HCT116 (cell line): ENCODE measurements around the gene EEFSEC. TPM values are rescaled to one million over a fixed set of nuclear protein-coding genes. Genes with fewer than 3 reads are reported as not detected.

Experiments
- ATAC-seq: fragments of 200-7000 bp; cut with Tn5 transposase; 2 replicates; pipeline ENCODE4 v1.9.1; 2020; ENCODE audit warnings: mild to moderate bottlenecking, moderate library complexity
- BruUV-seq: library from RNA; stranded (reverse); fragments of 400-500 nt; replicated peaks from 2 replicates; lab custom pipeline; 2021; lab: Mats Ljungman, UMichigan
- CTCF ChIA-PET: fragments of 300-600 bp; sonication (Branson Sonifier 250); formaldehyde crosslinking; loops from one replicate; lab custom pipeline; 2021; ENCODE audit warnings: antibody characterized with exemption; lab: Charles Lee
- POLR2A ChIA-PET: fragments of 300-600, 350-600 bp; sonication (Branson Sonifier 250); formaldehyde crosslinking; loops from one replicate; lab custom pipeline; 2021; ENCODE audit warnings: antibody characterized with exemption; lab: Charles Lee
- RAD21 ChIA-PET, 2 experiments: fragments of 300-600 bp; sonication (Branson Sonifier 250); formaldehyde crosslinking; loops; one replicate each; lab custom pipeline; 2023; ENCODE audit warnings: low total read pairs in 2 of 2; ENCODE audit not compliant: uncharacterized antibody in 2 of 2, unreplicated experiment in 2 of 2, low non-redundant PET in 1 of 2; lab: Charles Lee
- DNase-seq: peaks from one replicate; pipeline ENCODE4 v3.0.0-alpha.2; 2010; ENCODE audit warnings: low read depth, low spot score
- H2AFZ ChIP-seq: fragments of 200-600 bp; shearing (Covaris generic), sonication (generic); 2 replicates; pipeline ENCODE4 v1.6.1; 2017; ENCODE audit warnings: low read depth, mixed run types, mixed read lengths, antibody characterized with exemption, low read length; ENCODE audit not compliant: poor library complexity, severe bottlenecking
- H3K27ac ChIP-seq: 2 replicates; pipeline ENCODE4 v1.5.1; 2012; ENCODE audit warnings: low read depth, low read length
- H3K27me3 ChIP-seq: fragments of 200-600 bp; sonication (generic); 2 replicates; pipeline ENCODE4 v1.6.1; 2016; ENCODE audit warnings: mixed run types, low read length, mixed read lengths; ENCODE audit not compliant: insufficient read depth
- H3K36me3 ChIP-seq, 2 experiments: fragments of 200-500 bp in 1 of 2; fragments of 200-600 bp in 1 of 2; sonication (Bioruptor generic) in 1 of 2; sonication (generic) in 1 of 2; 2 replicates each; pipeline versions ENCODE4 v1.5.1 to v1.6.1; 2014 to 2016; ENCODE audit warnings: low read length in 2 of 2, inconsistent platforms in 1 of 2, mixed read lengths in 1 of 2, mixed run types in 1 of 2; ENCODE audit not compliant: insufficient read depth in 2 of 2, control insufficient read depth in 1 of 2
- H3K4me1 ChIP-seq, 2 experiments: fragments of 200-600 bp in 1 of 2; sonication (generic) in 1 of 2; 2 replicates each; pipeline versions ENCODE4 v1.5.1 to v1.6.1; 2012 to 2017; ENCODE audit warnings: low read length in 2 of 2, inconsistent platforms in 1 of 2, mild to moderate bottlenecking in 1 of 2, mixed read lengths in 1 of 2, mixed run types in 1 of 2, moderate library complexity in 1 of 2; ENCODE audit not compliant: insufficient read depth in 2 of 2, control insufficient read depth in 1 of 2
- H3K4me2 ChIP-seq: fragments of 200-600 bp; sonication (generic); 2 replicates; pipeline ENCODE4 v1.6.1; 2017; ENCODE audit warnings: mixed run types, low read length, mixed read lengths
- H3K4me3 ChIP-seq, 2 experiments: fragments of 200-600 bp in 1 of 2; sonication (generic) in 1 of 2; replicated peaks in 1 of 2; 2 replicates each; pipeline ENCODE4 v1.5.1; 2011 to 2016; ENCODE audit warnings: low read length in 2 of 2, control low read depth in 1 of 2, low read depth in 1 of 2, mild to moderate bottlenecking in 1 of 2, mixed read lengths in 1 of 2, mixed run types in 1 of 2
- H3K79me2 ChIP-seq: fragments of 200-600 bp; sonication (generic); 2 replicates; pipeline ENCODE4 v1.6.1; 2017; ENCODE audit warnings: mild to moderate bottlenecking, mixed run types, low read length, moderate library complexity, mixed read lengths; ENCODE audit not compliant: insufficient read depth
- H3K9ac ChIP-seq: fragments of 200-600 bp; sonication (generic); 2 replicates; pipeline ENCODE4 v1.6.1; 2016; ENCODE audit warnings: low read length, mixed read lengths
- H3K9me2 ChIP-seq: fragments of 200-600 bp; sonication (generic), shearing (Covaris generic); 2 replicates; pipeline ENCODE4 v1.6.1; 2017; ENCODE audit warnings: mixed run types, mild to moderate bottlenecking, moderate library complexity; ENCODE audit not compliant: insufficient read depth
- H3K9me3 ChIP-seq, 2 experiments: fragments of 200-500 bp in 1 of 2; fragments of 200-600 bp in 1 of 2; sonication (Bioruptor generic) in 1 of 2; sonication (generic) in 1 of 2; 2 replicates each; pipeline ENCODE4 v1.6.1; 2014 to 2017; ENCODE audit warnings: low read length in 2 of 2, mixed read lengths in 2 of 2, inconsistent platforms in 1 of 2, low read depth in 1 of 2, mild to moderate bottlenecking in 1 of 2, mixed run types in 1 of 2, moderate library complexity in 1 of 2; ENCODE audit not compliant: control insufficient read depth in 1 of 2, insufficient read depth in 1 of 2
- H4K20me1 ChIP-seq: fragments of 200-600 bp; sonication (generic), shearing (Covaris generic); 2 replicates; pipeline ENCODE4 v1.6.1; 2017; ENCODE audit warnings: mixed run types, mild to moderate bottlenecking, moderate library complexity; ENCODE audit not compliant: insufficient read depth
- CBX3 ChIP-seq: IDR thresholded peaks from 2 replicates; pipeline ENCODE4 v1.6.1; 2012; ENCODE audit warnings: low read depth
- CEBPB ChIP-seq: IDR thresholded peaks from 2 replicates; pipeline ENCODE4 v1.6.1; 2012; ENCODE audit warnings: low read depth
- EGR1 ChIP-seq: IDR thresholded peaks from 2 replicates; pipeline ENCODE4 v1.6.1; 2012; ENCODE audit warnings: low read depth
- ELF1 ChIP-seq: IDR thresholded peaks from 2 replicates; pipeline ENCODE4 v1.6.1; 2012; ENCODE audit warnings: low read depth, borderline replicate concordance
- EZH2 ChIP-seq: fragments of 200-600 bp; sonication (generic); IDR thresholded peaks from 2 replicates; pipeline ENCODE4 v1.6.1; 2017; ENCODE audit warnings: antibody characterized with exemption, mixed run types
- EZH2phosphoT487 ChIP-seq: fragments of 200-600 bp; IDR thresholded peaks from 2 replicates; pipeline ENCODE4 v1.6.1; 2018; ENCODE audit warnings: antibody characterized with exemption, borderline replicate concordance
- FOSL1 ChIP-seq: IDR thresholded peaks from 2 replicates; pipeline ENCODE4 v1.6.1; 2012; ENCODE audit warnings: low read depth
- JUND ChIP-seq: IDR thresholded peaks from 2 replicates; pipeline ENCODE4 v1.6.1; 2012
- POLR2A ChIP-seq: IDR thresholded peaks from 2 replicates; pipeline ENCODE4 v1.7.0; 2011; ENCODE audit warnings: borderline replicate concordance; ENCODE audit not compliant: insufficient read depth, insufficient read length; ENCODE audit errors: extremely low read depth
- POLR2AphosphoS5 ChIP-seq: IDR thresholded peaks from 2 replicates; pipeline ENCODE4 v1.6.1; 2011; ENCODE audit warnings: mild to moderate bottlenecking, low read depth, low read length, moderate library complexity
- RAD21 ChIP-seq: IDR thresholded peaks from 2 replicates; pipeline ENCODE4 v1.6.1; 2012; ENCODE audit warnings: low read depth, mild to moderate bottlenecking
- SIN3A ChIP-seq: IDR thresholded peaks from 2 replicates; pipeline ENCODE4 v1.6.1; 2012; ENCODE audit warnings: low read depth
- SP1 ChIP-seq: IDR thresholded peaks from 2 replicates; pipeline ENCODE4 v1.6.1; 2012; ENCODE audit warnings: low read depth
- SRF ChIP-seq: IDR thresholded peaks from 2 replicates; pipeline ENCODE4 v1.6.1; 2012; ENCODE audit warnings: low read depth
- TCF7L2 ChIP-seq: IDR thresholded peaks from 2 replicates; pipeline ENCODE4 v1.7.0; 2011; ENCODE audit warnings: borderline replicate concordance, inconsistent platforms; ENCODE audit not compliant: insufficient read depth, insufficient read length; ENCODE audit errors: extremely low read depth
- YY1 ChIP-seq: IDR thresholded peaks from 2 replicates; pipeline ENCODE4 v1.6.1; 2011; ENCODE audit warnings: low read length, low read depth, moderate library complexity, mild to moderate bottlenecking; ENCODE audit not compliant: insufficient replicate concordance; ENCODE audit errors: extremely low read depth
- ZBTB33 ChIP-seq: IDR thresholded peaks from 2 replicates; pipeline ENCODE4 v1.6.1; 2011; ENCODE audit warnings: mild to moderate bottlenecking, low read length, moderate library complexity; ENCODE audit not compliant: insufficient replicate concordance; ENCODE audit errors: extremely low read depth
- ZFX ChIP-seq: fragments of 450-650 bp; IDR thresholded peaks from 2 replicates; pipeline ENCODE4 v1.6.1; 2017
- intact Hi-C: fragments of 100-400 bp; cut with micrococcal nuclease; formaldehyde crosslinking; loops from 2 replicates; pipeline ENCODE4 v1.10.0; 2022
- total RNA-seq: library from RNA; stranded (reverse); gene quantifications from one replicate; pipeline ENCODE4 v1.2.1, GENCODE V29; 2021; ENCODE audit not compliant: unreplicated experiment
- TF ChIP-seq, protein P1 (sequence below), 3 experiments: fragments of 200-600 bp in 1 of 3; sonication (generic) in 1 of 3; IDR thresholded peaks in 2 of 3; conservative IDR thresholded peaks in 1 of 3; 2 replicates each; pipeline ENCODE4 v1.5.1; 2012 to 2017; ENCODE audit warnings: low read depth in 2 of 3, low read length in 2 of 3, antibody characterized with exemption in 1 of 3, borderline replicate concordance in 1 of 3, control low read depth in 1 of 3, mild to moderate bottlenecking in 1 of 3, mixed read lengths in 1 of 3, mixed run types in 1 of 3, moderate library complexity in 1 of 3; ENCODE audit not compliant: insufficient read depth in 1 of 3

EEFSEC gene
- total RNA-seq, 1 experiment from 2014 or later, result 16.1 TPM

GRCh38 chr3:128285042-128285966 is 132.0 kb downstream of the EEFSEC start:
- no peak for ATAC-seq
- H3K4me1 ChIP-seq, result no peaks in the 10 kb centered on the region
- ChIA-PET CTCF (no interaction called here), POLR2A (interaction anchor here (0.7 kb wide), 1 partner anchor 1602 kb away, joined by 3 read pairs; no protein-coding TSS in a partner anchor), RAD21 (no interaction called here)
- no peak overlapping the region for H3K27ac ChIP-seq
- no peaks in the 10 kb centered on the region for H4K20me1 ChIP-seq
- H3K79me2 ChIP-seq, result no peaks in the 10 kb centered on the region
- no peak for DNase-seq
- no peaks in the 10 kb centered on the region for H3K9me3 ChIP-seq
- H3K4me2 ChIP-seq, result no peak overlapping the region
- H3K27me3 ChIP-seq, result no peaks in the 10 kb centered on the region
- H3K36me3 ChIP-seq, result no peaks in the 10 kb centered on the region; a peak in 1 of 4 replicates
- H2AFZ ChIP-seq, result no peak overlapping the region
- intact Hi-C loops, result no loop called here
- H3K9me2 ChIP-seq, result no peaks in the 10 kb centered on the region
- no peak overlapping the region for H3K4me3 ChIP-seq
- H3K9ac ChIP-seq, result no peak overlapping the region
- no TSS peak for BruUV-seq
- TF ChIP-seq, protein P1, sequence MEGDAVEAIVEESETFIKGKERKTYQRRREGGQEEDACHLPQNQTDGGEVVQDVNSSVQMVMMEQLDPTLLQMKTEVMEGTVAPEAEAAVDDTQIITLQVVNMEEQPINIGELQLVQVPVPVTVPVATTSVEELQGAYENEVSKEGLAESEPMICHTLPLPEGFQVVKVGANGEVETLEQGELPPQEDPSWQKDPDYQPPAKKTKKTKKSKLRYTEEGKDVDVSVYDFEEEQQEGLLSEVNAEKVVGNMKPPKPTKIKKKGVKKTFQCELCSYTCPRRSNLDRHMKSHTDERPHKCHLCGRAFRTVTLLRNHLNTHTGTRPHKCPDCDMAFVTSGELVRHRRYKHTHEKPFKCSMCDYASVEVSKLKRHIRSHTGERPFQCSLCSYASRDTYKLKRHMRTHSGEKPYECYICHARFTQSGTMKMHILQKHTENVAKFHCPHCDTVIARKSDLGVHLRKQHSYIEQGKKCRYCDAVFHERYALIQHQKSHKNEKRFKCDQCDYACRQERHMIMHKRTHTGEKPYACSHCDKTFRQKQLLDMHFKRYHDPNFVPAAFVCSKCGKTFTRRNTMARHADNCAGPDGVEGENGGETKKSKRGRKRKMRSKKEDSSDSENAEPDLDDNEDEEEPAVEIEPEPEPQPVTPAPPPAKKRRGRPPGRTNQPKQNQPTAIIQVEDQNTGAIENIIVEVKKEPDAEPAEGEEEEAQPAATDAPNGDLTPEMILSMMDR (IDR thresholded peaks at IDR 0.05 in 2 of 3, conservative IDR thresholded peaks at IDR 0.05 in 1 of 3; ENCODE audit: borderline replicate concordance in 1 of 3, insufficient read depth in 1 of 3, low read depth in 2 of 3, low read length in 2 of 3), result no peak
- no peak for TF ChIP-seq ZFX
- TF ChIP-seq CBX3, result no peak
- no peak for TF ChIP-seq SIN3A
- TF ChIP-seq YY1, result no peak
- no peak for TF ChIP-seq JUND
- no peak for TF ChIP-seq FOSL1
- no peak for TF ChIP-seq RAD21
- no peak for TF ChIP-seq ELF1
- TF ChIP-seq SP1, result no peak
- no peak for TF ChIP-seq POLR2AphosphoS5
- TF ChIP-seq EZH2phosphoT487, result no peak
- TF ChIP-seq EZH2, result no peak
- TF ChIP-seq SRF, result no peak
- TF ChIP-seq CEBPB, result no peak
- TF ChIP-seq ZBTB33, result no peak
- no peak for TF ChIP-seq EGR1
- no peak for TF ChIP-seq POLR2A
- TF ChIP-seq TCF7L2, result no peak
